Body of pancreas (tissue), 4 donors: ENCODE data around the gene RBMX. TPM values are rescaled to one million over a fixed set of nuclear protein-coding genes. Genes with fewer than 3 reads are reported as not detected.

Experiments
- ATAC-seq: fragments of 150-250 bp; one replicate; pipeline ENCODE4 v1.9.1; 2016
- DNase-seq, 4 donors: peaks; one replicate each; pipeline ENCODE4 v3.0.0-alpha.2; 2019
- H3K27ac ChIP-seq, 4 donors: fragments of 200-600 bp; sonication (generic); 1 replicate in 3 of 4; 2 replicates in 1 of 4; pipeline versions ENCODE4 v1.5.1 to v1.6.1; 2016 to 2019; ENCODE audit warnings: mild to moderate bottlenecking in 1 of 4, mixed read lengths in 1 of 4, moderate library complexity in 1 of 4
- H3K27me3 ChIP-seq, 2 donors: fragments of 200-600 bp; sonication (generic); one replicate each; pipeline ENCODE4 v1.6.0; 2016; ENCODE audit warnings: mild to moderate bottlenecking in 1 of 2
- H3K36me3 ChIP-seq, 2 donors: fragments of 200-600 bp; sonication (generic); replicated peaks in 1 of 2; 2 replicates each; pipeline ENCODE4 v1.5.1; 2016; ENCODE audit warnings: low read depth in 2 of 2; ENCODE audit not compliant: insufficient read depth in 1 of 2
- H3K4me1 ChIP-seq: fragments of 200-600 bp; sonication (generic); one replicate; pipeline ENCODE4 v1.6.0; 2016
- H3K4me3 ChIP-seq, 2 donors: fragments of 200-600 bp; sonication (generic); 1 replicate in 1 of 2; 2 replicates in 1 of 2; pipeline ENCODE4 v1.5.1; 2016 to 2019
- H3K9me3 ChIP-seq, 3 donors: fragments of 200-600 bp; sonication (generic); 1 replicate in 2 of 3; 2 replicates in 1 of 3; pipeline ENCODE4 v1.5.1; 2016
- CTCF ChIP-seq, 7 experiments: fragments of 450-650 bp in 4 of 7; fragments of 200-600 bp in 3 of 7; sonication (generic) in 3 of 7; IDR thresholded peaks; one replicate each; pipeline ENCODE4 v1.5.1; 2016 to 2019; ENCODE audit warnings: antibody characterized with exemption in 7 of 7
- POLR2A ChIP-seq, 3 donors: fragments of 450-650 bp; IDR thresholded peaks; one replicate each; pipeline ENCODE4 v1.6.1; 2016; ENCODE audit warnings: antibody characterized with exemption in 3 of 3, mild to moderate bottlenecking in 2 of 3
- WGBS, 2 donors: methylation state at CpG; one replicate each; pipeline ENCODE4 v1.1.5; 2017; 5-methylcytosine and 5-hydroxymethylcytosine counted together
- intact Hi-C: fragments of 100-400 bp; cut with DNase I; formaldehyde crosslinking; loops from one replicate; pipeline ENCODE4 v1.15.1; 2023
- total RNA-seq, 2 donors: library from RNA; depleted of rRNA; stranded (reverse); fragments of >200 nt; gene quantifications; one replicate each; pipeline ENCODE4 v1.1.0, GENCODE V29; 2016

The RBMX gene
- total RNA-seq, 2 donors from 2014 or later: 120 to 150 TPM

- WGBS, 2 donors: 74 to 81% methylated on average over 8 to 9 of the region's 9 CpGs
- ATAC-seq (no peak), DNase-seq (peak in 1 of 4 donors; percentile 9)
- H3K4me1 ChIP-seq: no peaks in the 10 kb centered on the region
- H3K27ac ChIP-seq: no peak overlapping the region
- no peak for TF ChIP-seq CTCF (IDR thresholded peaks at IDR 0.05)
- no peak for TF ChIP-seq POLR2A (IDR thresholded peaks at IDR 0.05)
- H3K27me3 ChIP-seq: no peaks in the 10 kb centered on the region
- H3K4me3 ChIP-seq: no peak overlapping the region
- no peaks in the 10 kb centered on the region for H3K9me3 ChIP-seq
- no peaks in the 10 kb centered on the region for H3K36me3 ChIP-seq
- intact Hi-C loops: no loop called here
Observed at GRCh38 chrX:136850441-136851175, 29.9 kb downstream of the RBMX start.

- WGBS, 2 donors: 89 to 95% methylated on average over 3 of the region's 3 CpGs
- no peaks in the 10 kb centered on the region for H3K9me3 ChIP-seq
- DNase-seq (no peak), ATAC-seq (no peak)
- intact Hi-C loops: no loop called here
- H3K4me1 ChIP-seq: no peaks in the 10 kb centered on the region
- TF ChIP-seq POLR2A (IDR thresholded peaks at IDR 0.05) (no peak), CTCF (IDR thresholded peaks at IDR 0.05) (no peak)
- H3K4me3 ChIP-seq: no peak overlapping the region
- no peak overlapping the region for H3K27ac ChIP-seq
- no peaks in the 10 kb centered on the region for H3K27me3 ChIP-seq
- H3K36me3 ChIP-seq: no peaks in the 10 kb centered on the region
Observed at GRCh38 chrX:136849395-136849794, 31.1 kb downstream of the RBMX start.

GRCh38 chrX:136847874-136848273 is 32.7 kb downstream of the RBMX start:
- 83 to 94% methylated on average over 2 of the region's 2 CpGs for WGBS, 2 donors
- ATAC-seq (no peak), DNase-seq (no peak)
- no peak overlapping the region for H3K27ac ChIP-seq
- H3K27me3 ChIP-seq: no peaks in the 10 kb centered on the region
- intact Hi-C loops: no loop called here
- H3K9me3 ChIP-seq: no peaks in the 10 kb centered on the region
- TF ChIP-seq POLR2A (IDR thresholded peaks at IDR 0.05): no peak
- TF ChIP-seq CTCF (IDR thresholded peaks at IDR 0.05): no peak
- no peak overlapping the region for H3K4me3 ChIP-seq
- H3K36me3 ChIP-seq: no peaks in the 10 kb centered on the region
- H3K4me1 ChIP-seq: no peaks in the 10 kb centered on the region

- no peak for TF ChIP-seq POLR2A (IDR thresholded peaks at IDR 0.05)
- no peak for TF ChIP-seq CTCF (IDR thresholded peaks at IDR 0.05)
- intact Hi-C loops: no loop called here
- no peaks in the 10 kb centered on the region for H3K27me3 ChIP-seq
- H3K36me3 ChIP-seq: no peaks in the 10 kb centered on the region
- WGBS, 2 donors: 83 to 88% methylated on average over 1 of the region's 1 CpG
- H3K4me1 ChIP-seq: no peaks in the 10 kb centered on the region
- H3K27ac ChIP-seq: no peak overlapping the region
- no peak for DNase-seq
- H3K4me3 ChIP-seq: no peak overlapping the region
- H3K9me3 ChIP-seq: no peaks in the 10 kb centered on the region
- ATAC-seq: no peak
Observed at GRCh38 chrX:136839196-136839595, 41.3 kb downstream of the RBMX start.

- TF ChIP-seq POLR2A (IDR thresholded peaks at IDR 0.05) (no peak), CTCF (IDR thresholded peaks at IDR 0.05) (no peak)
- Histone ChIP-seq H3K27me3 (no peaks in the 10 kb centered on the region), H3K36me3 (no peaks in the 10 kb centered on the region), H3K9me3 (no peaks in the 10 kb centered on the region), H3K4me3 (no peak overlapping the region), H3K27ac (no peak overlapping the region), H3K4me1 (no peaks in the 10 kb centered on the region)
- DNase-seq (no peak), ATAC-seq (no peak)
- WGBS, 2 donors: 74 to 80% methylated on average over 4 of the region's 4 CpGs
- intact Hi-C loops: no loop called here
Observed at GRCh38 chrX:136835761-136836160, 44.8 kb downstream of the RBMX start.
